IMR-90 (cell line): ENCODE data around the gene JAGN1. TPM values are rescaled to one million over a fixed set of nuclear protein-coding genes. Genes with fewer than 3 reads are reported as not detected.
"Not testable (repeated sequence)": the region's sequence is repeated elsewhere in the genome, so short reads cannot be mapped to it uniquely, and the experiment has no call there.

ENCODE experiments used
- ATAC-seq: fragments of 200-7000 bp; cut with Tn5 transposase; 2 replicates; pipeline ENCODE4 v1.9.1; 2020; ENCODE audit warnings: low read depth, mild to moderate bottlenecking, moderate library complexity
- BruUV-seq: library from RNA; stranded (reverse); fragments of 400-500 nt; replicated peaks from 2 replicates; lab custom pipeline; 2021; lab: Mats Ljungman, UMichigan
- CTCF ChIA-PET: fragments of 300-600 bp; formaldehyde crosslinking; extraction: SDS; loops from one replicate; lab custom pipeline; 2021; ENCODE audit warnings: antibody characterized with exemption; lab: Yijun Ruan, JAX
- POLR2A ChIA-PET: fragments of 300-600 bp; sonication (Branson Sonifier 250); formaldehyde crosslinking; loops from one replicate; lab custom pipeline; 2022; ENCODE audit warnings: antibody characterized with exemption; ENCODE audit not compliant: unreplicated experiment; lab: Charles Lee
- DNase-seq: peaks from one replicate; pipeline ENCODE4 v3.0.0; 2013
- H2AFZ ChIP-seq: replicated peaks from 2 replicates; pipeline ENCODE3; 2013; ENCODE audit warnings: low read length, mild to moderate bottlenecking; ENCODE audit not compliant: poor library complexity
- H2AK5ac ChIP-seq: 2 replicates; pipeline ENCODE4 v1.6.1; 2013; ENCODE audit warnings: low read depth, low read length, inconsistent platforms
- H2AK9ac ChIP-seq: replicated peaks from 2 replicates; pipeline ENCODE3; 2013; ENCODE audit warnings: mild to moderate bottlenecking, low read depth, low read length, moderate library complexity; ENCODE audit not compliant: poor library complexity
- H2BK120ac ChIP-seq: 2 replicates; pipeline ENCODE4 v1.6.1; 2013; ENCODE audit warnings: low read depth, low read length, inconsistent platforms
- H2BK15ac ChIP-seq: 3 replicates; pipeline ENCODE4 v1.6.1; 2013; ENCODE audit warnings: low read depth, low read length, inconsistent platforms
- H2BK20ac ChIP-seq: 2 replicates; pipeline ENCODE4 v1.6.1; 2013; ENCODE audit warnings: low read depth, mild to moderate bottlenecking, inconsistent platforms, low read length, moderate library complexity
- H2BK5ac ChIP-seq: 2 replicates; pipeline ENCODE4 v1.6.1; 2013; ENCODE audit warnings: mild to moderate bottlenecking, low read depth, low read length, inconsistent platforms; ENCODE audit not compliant: poor library complexity, severe bottlenecking
- H3K14ac ChIP-seq: replicated peaks from 2 replicates; pipeline ENCODE4 v1.6.1; 2013; ENCODE audit warnings: low read depth, low read length, inconsistent platforms
- H3K18ac ChIP-seq: 2 replicates; pipeline ENCODE4 v1.6.1; 2013; ENCODE audit warnings: low read depth, low read length, control low read depth
- H3K23ac ChIP-seq: 2 replicates; pipeline ENCODE4 v1.6.1; 2013; ENCODE audit warnings: low read depth, low read length, inconsistent platforms
- H3K27ac ChIP-seq: 2 replicates; pipeline ENCODE4 v1.5.1; 2013; ENCODE audit warnings: mild to moderate bottlenecking, control low read depth, low read length; ENCODE audit not compliant: insufficient read depth
- H3K27me3 ChIP-seq: 2 replicates; pipeline ENCODE4 v1.6.1; 2013; ENCODE audit warnings: low read length; ENCODE audit not compliant: control insufficient read depth, insufficient read depth
- H3K36me3 ChIP-seq: 2 replicates; pipeline ENCODE4 v1.6.1; 2013; ENCODE audit warnings: low read length, mixed read lengths; ENCODE audit not compliant: control insufficient read depth, insufficient read depth
- H3K4ac ChIP-seq: 2 replicates; pipeline ENCODE4 v1.6.1; 2013; ENCODE audit warnings: low read depth, low read length, inconsistent platforms
- H3K4me1 ChIP-seq: 2 replicates; pipeline ENCODE4 v1.6.1; 2013; ENCODE audit warnings: low read length, mixed read lengths; ENCODE audit not compliant: control insufficient read depth, insufficient read depth
- H3K4me2 ChIP-seq: 2 replicates; pipeline ENCODE4 v1.6.1; 2013; ENCODE audit warnings: low read depth, mild to moderate bottlenecking, control low read depth, low read length, moderate library complexity
- H3K4me3 ChIP-seq: 2 replicates; pipeline ENCODE4 v1.5.1; 2013; ENCODE audit warnings: low read depth, mild to moderate bottlenecking, control low read depth, low read length, moderate library complexity; ENCODE audit not compliant: insufficient read depth
- H3K56ac ChIP-seq: 2 replicates; pipeline ENCODE4 v1.6.1; 2013; ENCODE audit warnings: low read length, inconsistent platforms; ENCODE audit not compliant: insufficient read depth; ENCODE audit errors: extremely low read depth
- H3K79me1 ChIP-seq, 2 experiments: 2 replicates each; pipeline ENCODE4 v1.6.1; 2013; ENCODE audit warnings: low read length in 2 of 2, inconsistent platforms in 1 of 2, low read depth in 1 of 2
- H3K9ac ChIP-seq: 2 replicates; pipeline ENCODE4 v1.6.1; 2013; ENCODE audit warnings: low read depth, low read length, control low read depth
- H3K9me1 ChIP-seq: 2 replicates; pipeline ENCODE4 v1.6.1; 2013; ENCODE audit warnings: low read length, inconsistent platforms; ENCODE audit not compliant: insufficient read depth
- H3K9me3 ChIP-seq: 2 replicates; pipeline ENCODE4 v1.6.1; 2013; ENCODE audit warnings: low read length; ENCODE audit not compliant: control insufficient read depth, insufficient read depth
- H4K20me1 ChIP-seq: 2 replicates; pipeline ENCODE4 v1.6.1; 2013; ENCODE audit warnings: low read length, inconsistent platforms; ENCODE audit not compliant: insufficient read depth
- H4K5ac ChIP-seq: 2 replicates; pipeline ENCODE4 v1.6.1; 2013; ENCODE audit warnings: mild to moderate bottlenecking, low read depth, low read length, control low read depth
- H4K8ac ChIP-seq, 2 experiments: 2 replicates each; pipeline ENCODE4 v1.6.1; 2013; ENCODE audit warnings: low read depth in 2 of 2, low read length in 2 of 2, control low read depth in 1 of 2, inconsistent platforms in 1 of 2
- H4K91ac ChIP-seq: 2 replicates; pipeline ENCODE4 v1.6.1; 2013; ENCODE audit warnings: low read depth, low read length, inconsistent platforms; ENCODE audit not compliant: insufficient read depth
- CEBPB ChIP-seq: IDR thresholded peaks from 2 replicates; pipeline ENCODE4 v1.6.1; 2012; ENCODE audit warnings: low read depth, low read length, improper control_type of control experiment
- FOS ChIP-seq: fragments of 150-350 bp; IDR thresholded peaks from 2 replicates; pipeline ENCODE4 v1.6.1; 2016; ENCODE audit warnings: low read depth, low read length
- NFE2L2 ChIP-seq: fragments of 150-350 bp; IDR thresholded peaks from 2 replicates; pipeline ENCODE4 v1.6.1; 2016; ENCODE audit warnings: low read depth, mild to moderate bottlenecking, low read length
- RAD21 ChIP-seq: IDR thresholded peaks from 2 replicates; pipeline ENCODE4 v1.6.1; 2012; ENCODE audit warnings: low read length, improper control_type of control experiment
- RFX5 ChIP-seq: IDR thresholded peaks from 2 replicates; pipeline ENCODE4 v1.8.0; 2012; ENCODE audit warnings: low read depth, mild to moderate bottlenecking, low read length, moderate library complexity
- SMC3 ChIP-seq: fragments of 150-350 bp; IDR thresholded peaks from 2 replicates; pipeline ENCODE4 v1.6.1; 2016; ENCODE audit warnings: low read depth, mild to moderate bottlenecking, antibody characterized with exemption, low read length, moderate library complexity
- WGBS, 2 experiments: methylation state at CpG; one replicate each; pipeline versions ENCODE4 v1.1.5 to v1.1.7; 2013; ENCODE audit warnings: missing lambda C conversion rate in 2 of 2; ENCODE audit not compliant: insufficient read length in 1 of 2; ENCODE audit errors: extremely low coverage in 2 of 2; 5-methylcytosine and 5-hydroxymethylcytosine counted together
- dilution Hi-C: fragments of 300-500 bp; cut with HindIII; formaldehyde crosslinking; loops from one replicate; pipeline ENCODE4 v1.14.3; 2018; ENCODE audit warnings: low sequenced_read_pairs; ENCODE audit not compliant: unreplicated experiment
- in situ Hi-C: fragments of 300-500 bp; cut with MboI; formaldehyde crosslinking; loops from 3 replicates; pipeline ENCODE4 v1.14.3; 2019; ENCODE audit warnings: low sequenced_read_pairs, inconsistent platforms, mixed read lengths
- intact Hi-C: fragments of 100-400 bp; cut with micrococcal nuclease; formaldehyde crosslinking; loops from 2 replicates; pipeline ENCODE4 v1.10.0; 2022
- polyA plus RNA-seq, 3 experiments: library from polyadenylated mRNA; depleted of rRNA; stranded (reverse); fragments of >200 nt; gene quantifications; 2 replicates each; pipeline ENCODE4 v1.2.3, GENCODE V29; 2012; ENCODE audit warnings: low replicate concordance in 1 of 3
- total RNA-seq: library from RNA; depleted of rRNA; stranded (reverse); fragments of >200 nt; gene quantifications from 2 replicates; pipeline ENCODE4 v1.2.3, GENCODE V29; 2012

Gene JAGN1
- total and polyA plus RNA-seq, 2 of the 4 experiments (the other 2 are of a cell fraction) = 32.7 to 39.3 TPM

- H3K4ac ChIP-seq = no peak overlapping the region
- peaks cover 2% of the 10 kb centered on the region; the same call in 1 of the 2 replicates for H4K20me1 ChIP-seq
- DNase-seq = no peak
- H4K8ac ChIP-seq = no peak overlapping the region
- H3K27ac ChIP-seq = no peak overlapping the region
- H2BK120ac ChIP-seq = 0 out of 2 replicates have a peak overlapping the region, but pooled peaks have one; percentile 7
- no peak overlapping the region for H2BK5ac ChIP-seq
- no peak overlapping the region for H2BK20ac ChIP-seq
- H4K91ac ChIP-seq = no peak overlapping the region
- BruUV-seq = no TSS peak
- in situ Hi-C loops = no loop called here
- no peak overlapping the region for H2AK5ac ChIP-seq
- no peaks in the 10 kb centered on the region for H3K27me3 ChIP-seq
- no peak for TF ChIP-seq SMC3
- TF ChIP-seq CEBPB = no peak
- no peak for TF ChIP-seq NFE2L2
- TF ChIP-seq RFX5 = no peak
- no peak for TF ChIP-seq RAD21
- no peak for TF ChIP-seq FOS
- POLR2A ChIA-PET = interaction anchor here (0.6 to 0.8 kb wide), 3 partner anchors 9 to 990 kb away, joined by 3 to 14 read pairs (median 3); no protein-coding TSS in a partner anchor
- no peak overlapping the region for H3K56ac ChIP-seq
- peaks cover 13% of the 10 kb centered on the region for H3K9me1 ChIP-seq
- intact Hi-C loops = no loop called here
- H2BK15ac ChIP-seq = no peak overlapping the region
- CTCF ChIA-PET = no interaction called here
- no peak overlapping the region for H3K4me3 ChIP-seq
- no peak overlapping the region for H3K9ac ChIP-seq
- no peak overlapping the region for H3K18ac ChIP-seq
- H3K14ac ChIP-seq = no peak overlapping the region
- H3K4me2 ChIP-seq = no peak overlapping the region
- peaks cover 15% of the 10 kb centered on the region for H3K36me3 ChIP-seq
- no CpG with 5 or more reads among the region's 1 CpG for WGBS, 2 experiments
- peaks cover 26 to 57% of the 10 kb centered on the region in 2 experiments for H3K79me1 ChIP-seq
- H3K23ac ChIP-seq = no peak overlapping the region
- H2AK9ac ChIP-seq = no peak overlapping the region
- dilution Hi-C loops = no loop called here
- no peaks in the 10 kb centered on the region for H3K9me3 ChIP-seq
- H4K5ac ChIP-seq = no peak overlapping the region
- no peak for ATAC-seq
- H3K4me1 ChIP-seq = peaks cover 2% of the 10 kb centered on the region; the same call in 1 of the 2 replicates
- no peak overlapping the region for H2AFZ ChIP-seq
Measured at GRCh38 chr3:9893739-9894138, 3.3 kb downstream of the JAGN1 start.

GRCh38 chr3:9895715-9896114, 5.3 kb downstream of the JAGN1 start:
- CTCF ChIA-PET, H3K9ac ChIP-seq, H3K18ac ChIP-seq, H3K4me2 ChIP-seq, H3K4me1 ChIP-seq, H2BK15ac ChIP-seq, intact Hi-C loops, dilution Hi-C loops, H4K8ac ChIP-seq, H2AK9ac ChIP-seq, H2AFZ ChIP-seq, BruUV-seq, H2BK120ac ChIP-seq, H3K9me3 ChIP-seq, H3K56ac ChIP-seq, H3K27ac ChIP-seq, H3K23ac ChIP-seq, DNase-seq, H3K4me3 ChIP-seq, H4K5ac ChIP-seq, H4K20me1 ChIP-seq, H2BK5ac ChIP-seq, ATAC-seq, H3K4ac ChIP-seq, H4K91ac ChIP-seq, H3K14ac ChIP-seq, H2BK20ac ChIP-seq, POLR2A ChIA-PET, in situ Hi-C loops, H3K27me3 ChIP-seq, H2AK5ac ChIP-seq: not testable (repeated sequence)
- 90% methylated on average over 3 of the region's 3 CpGs; no CpG with 5 or more reads in 1 of the 2 experiments for WGBS, 2 experiments
- Histone ChIP-seq H3K36me3 (peaks cover 15% of the 10 kb centered on the region), H3K79me1 (peaks cover 26 to 58% of the 10 kb centered on the region in 2 experiments), H3K9me1 (peaks cover 13% of the 10 kb centered on the region)
